ENCODE data around the gene AKR7A3.
"Not testable (repeated sequence)": the region's sequence is repeated elsewhere in the genome, so short reads cannot be mapped to it uniquely, and the experiment has no call there.

Gene AKR7A3

DNA sequence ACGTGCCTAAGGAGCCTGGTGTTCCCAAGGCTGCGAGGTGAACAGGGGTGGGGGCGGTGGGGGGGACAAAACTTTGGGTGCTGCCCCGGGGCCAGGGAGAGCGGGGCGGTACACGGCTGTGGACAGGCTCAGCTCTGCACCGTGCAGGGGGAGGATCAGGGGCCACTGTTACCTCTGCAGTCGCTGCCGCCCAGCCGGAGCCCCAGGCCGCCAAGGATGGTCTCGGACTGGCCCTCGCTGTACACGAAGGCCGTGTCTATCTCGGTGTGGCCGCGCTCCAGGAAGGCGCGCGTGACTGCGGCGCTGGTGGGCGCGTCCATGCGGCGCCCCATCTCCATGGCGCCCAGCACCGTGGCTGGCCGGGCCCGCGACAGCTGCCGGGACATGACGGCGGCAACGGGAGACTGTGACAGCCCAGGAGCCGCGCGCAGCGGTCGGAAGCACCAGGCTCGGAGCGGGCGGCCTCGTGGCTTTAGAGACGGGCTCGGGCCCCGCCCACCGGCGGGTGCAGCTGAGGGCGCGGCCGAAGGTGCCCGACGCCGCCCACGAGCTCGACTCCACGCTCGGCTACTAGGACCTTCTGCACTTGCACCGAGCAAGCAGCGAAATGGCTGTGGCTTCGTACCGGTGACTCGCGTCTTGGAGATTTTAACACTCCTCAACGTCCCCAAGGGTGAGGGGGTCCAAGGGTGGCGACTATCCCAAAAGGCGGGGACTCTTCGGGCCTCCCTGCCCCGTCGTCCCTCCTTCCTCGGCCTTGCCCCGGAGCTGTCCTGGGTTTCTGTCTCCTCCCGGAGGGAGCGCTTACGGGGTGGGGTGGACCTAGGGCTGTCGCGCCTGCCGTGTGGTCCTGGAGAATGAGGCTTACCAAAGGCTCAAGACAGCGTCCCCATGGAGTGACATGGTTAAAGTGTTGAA, at the start of gene AKR7A3:
Gene AKR7A3 (minus strand): TSS at position 447 of the 918 bp plus-strand sequence. CDS start 61 bp downstream, at position 386.
- not testable (repeated sequence) for DNase-seq

DNA sequence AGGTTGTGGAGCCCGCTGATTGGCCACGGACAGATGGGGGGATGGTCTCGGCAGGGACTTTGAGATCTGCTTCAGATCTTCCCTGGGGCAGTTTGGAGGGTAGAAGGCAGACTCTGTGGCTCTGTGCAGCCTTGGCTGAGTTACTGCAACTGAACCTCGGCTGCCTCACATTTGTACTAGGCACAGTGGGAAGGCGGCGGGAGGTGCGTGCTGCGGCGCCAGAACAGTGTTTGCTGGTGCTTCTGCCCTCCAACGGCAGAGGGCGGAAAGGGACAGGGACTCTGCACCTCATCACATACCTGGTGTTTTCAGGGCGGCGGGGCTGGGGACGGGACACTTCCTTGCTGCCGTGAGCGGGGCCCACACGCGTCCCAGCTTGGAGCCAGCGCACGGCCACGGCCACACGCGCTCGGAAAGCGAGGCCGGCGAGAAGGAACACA, 49.8 kb upstream of the AKR7A3 start:
- peak; percentile 80 for DNase-seq

GRCh38 chr1:19337289-19337688, 48.7 kb upstream of the AKR7A3 start:
- no peak for DNase-seq

- no peak for DNase-seq
These were observed 48.0 kb upstream of the AKR7A3 start for GRCh38 chr1:19336543-19336942.

DNA sequence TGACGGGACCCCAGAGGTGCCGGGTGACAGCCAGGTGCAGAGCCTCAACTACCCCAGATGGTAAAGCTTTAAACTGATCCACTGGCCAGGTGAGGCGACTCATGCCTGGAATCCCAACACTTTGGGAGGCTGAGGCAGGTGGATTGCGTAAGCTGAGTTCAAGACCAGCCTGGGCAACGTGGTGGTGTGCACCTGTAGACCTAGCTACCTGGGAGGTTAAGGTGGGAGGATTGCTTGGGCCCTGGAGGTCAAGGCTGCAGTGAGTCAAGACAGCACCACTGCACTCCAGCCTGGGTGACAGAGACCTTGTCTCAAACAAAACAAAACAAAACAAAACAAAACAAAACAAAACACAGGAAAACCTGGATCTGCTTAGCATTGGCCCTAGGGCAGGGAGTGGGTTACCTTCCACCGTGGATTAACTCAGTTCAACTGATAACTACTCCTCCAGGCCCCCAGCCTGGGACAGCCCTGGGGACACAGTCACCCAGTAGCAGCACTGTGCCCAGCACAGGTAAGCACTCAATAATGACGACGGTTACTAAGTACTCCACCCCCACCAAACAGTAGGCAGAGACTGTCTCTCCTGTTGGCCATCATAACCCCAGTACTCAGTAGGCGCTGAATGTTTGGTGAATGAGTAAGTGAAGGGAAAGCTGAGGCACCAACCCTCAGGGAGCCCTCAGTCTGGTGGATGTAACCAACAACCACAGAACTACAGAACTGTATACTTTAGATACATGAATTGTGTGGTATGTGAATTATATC, 45.2 kb upstream of the AKR7A3 start:
- no peak for DNase-seq

- no peak for DNase-seq
These were observed 44.3 kb upstream of the AKR7A3 start for GRCh38 chr1:19332832-19333231.

GRCh38 chr1:19331262-19331878, 42.8 kb upstream of the AKR7A3 start:
- no peak for DNase-seq

DNA sequence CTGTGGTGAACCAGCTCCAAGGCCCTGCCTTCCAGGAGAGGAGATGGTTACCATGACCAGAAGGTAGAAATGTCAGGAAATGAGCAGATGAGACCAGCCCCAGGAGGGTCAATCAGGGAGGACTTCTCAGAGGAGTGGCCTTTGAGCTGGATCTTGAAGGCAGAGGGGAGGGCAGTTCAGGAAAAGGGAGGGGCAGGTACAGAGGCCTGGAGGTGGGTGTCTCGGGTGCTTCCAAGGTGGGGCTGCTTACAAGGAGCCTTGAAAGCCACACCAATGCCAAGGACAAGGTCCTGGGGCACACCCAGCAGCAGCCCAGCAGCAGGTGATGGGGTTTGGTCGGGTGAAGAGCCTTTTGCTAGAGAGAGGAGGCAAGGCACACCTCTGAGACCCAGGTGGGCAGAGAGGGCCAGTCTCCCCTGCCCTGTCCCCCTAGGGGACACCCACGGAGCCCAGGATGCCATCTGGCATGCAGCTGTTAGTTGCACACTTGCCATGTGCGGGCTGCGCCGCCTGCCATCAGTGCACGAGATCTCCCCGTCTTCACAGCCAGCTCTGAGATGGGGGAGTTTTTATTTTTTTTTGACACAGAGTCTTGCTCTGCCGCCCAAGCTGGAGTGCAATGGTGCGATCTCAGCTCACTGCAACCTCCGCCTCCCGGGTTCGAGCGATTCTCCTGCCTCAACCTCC, 42.0 kb upstream of the AKR7A3 start:
- DNase-seq = no peak

DNA sequence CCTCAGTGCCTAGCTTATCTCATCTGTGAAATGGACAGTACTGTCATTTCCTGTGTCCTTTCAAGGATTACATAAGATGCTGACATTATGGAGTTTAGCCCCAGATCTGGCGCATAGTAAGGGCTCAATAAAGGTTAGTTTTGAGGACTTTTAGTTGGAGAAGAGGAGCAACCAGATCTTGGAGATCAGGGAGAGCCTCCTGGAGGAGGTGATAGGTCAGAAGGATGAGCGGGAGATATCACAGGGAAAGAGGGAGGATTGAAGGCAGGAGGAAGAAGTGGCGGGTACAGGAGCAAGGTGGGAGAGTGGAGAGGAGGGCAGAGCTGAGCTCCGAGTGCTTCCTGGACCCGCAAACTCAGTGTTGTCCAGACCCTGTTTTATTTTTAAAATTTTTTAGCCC, 41.0 kb upstream of the AKR7A3 start:
- no peak for DNase-seq

DNA sequence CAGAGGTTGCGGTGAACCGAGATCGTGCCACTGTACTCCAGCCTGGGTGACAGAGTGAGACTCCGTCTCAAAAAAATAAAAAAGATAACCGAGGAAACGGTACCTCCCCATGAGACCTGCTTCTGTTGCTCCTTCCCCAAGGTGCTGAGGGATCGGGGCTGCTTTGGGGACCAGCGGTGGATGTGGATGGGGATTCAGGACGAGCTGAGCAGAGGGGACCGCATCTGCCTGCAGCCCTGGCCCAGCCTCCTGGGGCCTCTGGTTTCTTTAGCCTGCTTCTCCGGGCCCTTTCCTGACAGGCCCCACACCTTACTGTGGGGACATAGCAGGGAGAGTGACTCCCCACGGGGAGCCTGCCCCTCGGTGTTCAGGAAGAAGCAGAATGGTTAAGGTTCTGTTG, 40.6 kb upstream of the AKR7A3 start:
- DNase-seq = no peak

DNA sequence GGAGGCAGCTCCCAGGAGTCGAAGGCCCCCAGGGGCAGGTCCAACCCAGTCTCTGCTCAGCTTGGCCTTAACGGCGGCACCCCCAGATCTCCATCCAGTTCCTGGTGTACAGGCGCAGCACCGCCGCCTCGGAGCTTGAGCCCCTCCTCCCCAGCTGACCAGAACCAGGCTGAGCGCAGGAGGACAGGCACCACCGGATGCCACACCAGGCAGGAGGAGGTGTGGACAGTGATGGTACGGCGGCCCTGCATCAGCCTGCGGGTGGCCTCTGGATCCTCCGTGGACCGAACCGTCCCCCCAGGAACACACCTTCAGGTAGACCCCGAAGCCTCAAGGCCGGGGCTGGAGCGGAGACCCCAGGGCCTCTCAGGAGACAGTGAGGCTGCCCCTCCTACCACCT, 39.9 kb upstream of the AKR7A3 start:
- no peak for DNase-seq

- no peak for DNase-seq
These were observed 39.2 kb upstream of the AKR7A3 start for GRCh38 chr1:19327736-19328135.

GRCh38 chr1:19327301-19327700, 38.7 kb upstream of the AKR7A3 start:
- DNase-seq = no peak

- no peak for DNase-seq
These were observed 38.1 kb upstream of the AKR7A3 start for GRCh38 chr1:19326748-19327065.

DNA sequence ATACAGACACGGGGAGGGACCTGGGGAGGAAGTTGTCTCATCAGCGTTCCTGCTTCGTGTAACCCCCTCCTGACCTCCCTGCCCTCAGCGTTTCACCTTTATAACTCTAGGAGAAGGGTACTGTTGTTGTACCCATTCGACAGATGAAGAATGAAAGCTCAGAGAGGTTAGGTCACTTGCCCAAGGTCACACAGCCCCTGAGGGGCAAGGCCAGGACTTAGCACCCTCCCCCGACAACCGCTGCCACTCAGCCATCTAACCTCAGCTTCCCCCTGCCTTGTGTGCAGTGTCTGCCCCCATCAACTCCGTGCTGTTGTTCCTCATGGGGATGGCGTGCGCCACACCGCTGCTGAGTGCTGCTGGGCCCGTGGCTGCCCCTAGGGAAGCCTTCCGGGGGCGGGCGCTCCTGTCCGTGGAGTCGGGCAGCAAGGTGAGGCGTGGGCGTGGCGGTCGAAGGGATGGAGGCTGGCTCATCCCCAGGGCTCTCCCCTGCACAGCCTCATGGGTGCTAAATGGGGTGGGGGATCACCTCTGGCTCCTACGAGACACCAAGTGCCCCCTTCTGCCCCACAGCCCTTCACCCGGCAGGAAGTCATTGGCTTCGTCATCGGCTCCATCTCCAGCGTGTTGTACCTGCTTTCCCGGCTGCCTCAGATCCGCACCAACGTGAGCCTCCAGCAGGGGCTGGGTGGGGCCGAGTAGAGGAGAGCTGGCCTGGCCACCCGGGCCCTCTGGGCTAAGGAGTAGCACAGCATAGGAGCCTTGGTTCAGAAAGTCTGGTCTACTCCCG, 37.6 kb upstream of the AKR7A3 start:
- DNase-seq = no peak

- no peak for DNase-seq
These were observed 36.9 kb upstream of the AKR7A3 start for GRCh38 chr1:19325368-19325957.

DNA sequence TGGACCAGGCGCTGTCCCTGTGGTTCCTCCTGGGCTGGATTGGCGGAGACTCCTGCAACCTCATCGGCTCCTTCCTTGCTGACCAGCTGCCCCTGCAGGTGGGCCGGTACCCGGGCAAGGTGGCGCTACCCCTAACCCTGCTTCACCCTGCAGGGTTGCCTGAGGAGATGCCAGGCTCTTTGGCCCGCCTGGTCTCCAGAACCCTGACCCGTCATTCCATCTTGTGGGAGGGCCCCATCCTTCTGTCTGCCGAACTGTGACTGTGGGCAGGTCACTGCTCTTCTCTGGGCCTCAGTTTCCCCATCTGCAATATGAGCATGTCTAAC, 36.1 kb upstream of the AKR7A3 start:
- no peak for DNase-seq

GRCh38 chr1:19323987-19324664, 35.6 kb upstream of the AKR7A3 start:
- no peak for DNase-seq

GRCh38 chr1:19322481-19322880, 33.9 kb upstream of the AKR7A3 start:
- DNase-seq = no peak

DNA sequence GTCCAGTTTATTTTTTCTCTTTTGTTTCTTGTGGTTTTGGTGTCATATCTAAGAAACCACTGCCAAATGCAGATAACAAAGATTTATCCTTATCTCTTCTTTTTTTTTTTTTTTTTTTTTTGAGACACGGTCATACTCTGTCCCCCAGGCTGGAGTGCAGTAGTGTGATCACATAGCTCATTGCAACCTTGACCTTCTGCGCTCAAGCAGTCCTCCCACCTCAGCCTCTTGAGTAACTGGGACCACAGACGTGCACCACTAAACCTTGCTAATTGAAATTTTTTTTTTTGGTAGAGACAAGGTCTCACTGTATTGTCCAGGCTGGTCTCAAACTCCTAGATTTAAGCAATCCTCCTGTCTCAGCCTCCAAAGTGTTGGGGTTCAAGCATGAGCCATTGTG, 32.5 kb upstream of the AKR7A3 start:
- DNase-seq = no peak

DNA sequence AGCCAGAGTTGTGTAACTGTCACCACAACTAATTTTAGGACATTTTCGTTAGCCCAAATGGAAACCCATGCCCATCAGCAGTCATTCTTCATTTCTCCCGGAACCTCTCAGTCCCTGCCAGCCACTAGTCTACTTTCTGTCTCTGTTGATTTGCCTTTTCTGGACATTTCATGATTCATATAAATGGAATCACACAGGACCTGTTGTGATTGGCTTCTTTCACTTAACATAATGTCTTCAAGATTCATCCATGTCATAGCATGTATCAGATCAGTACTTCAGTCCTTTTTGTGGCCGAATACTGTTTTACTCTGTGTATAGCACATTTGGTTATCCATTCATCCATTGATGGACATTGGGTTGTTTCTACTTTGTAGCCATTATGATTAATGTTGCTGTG, 30.6 kb upstream of the AKR7A3 start:
- no peak for DNase-seq
